Measurements from ENCODE around the gene CALD1.

Gene CALD1

DNA sequence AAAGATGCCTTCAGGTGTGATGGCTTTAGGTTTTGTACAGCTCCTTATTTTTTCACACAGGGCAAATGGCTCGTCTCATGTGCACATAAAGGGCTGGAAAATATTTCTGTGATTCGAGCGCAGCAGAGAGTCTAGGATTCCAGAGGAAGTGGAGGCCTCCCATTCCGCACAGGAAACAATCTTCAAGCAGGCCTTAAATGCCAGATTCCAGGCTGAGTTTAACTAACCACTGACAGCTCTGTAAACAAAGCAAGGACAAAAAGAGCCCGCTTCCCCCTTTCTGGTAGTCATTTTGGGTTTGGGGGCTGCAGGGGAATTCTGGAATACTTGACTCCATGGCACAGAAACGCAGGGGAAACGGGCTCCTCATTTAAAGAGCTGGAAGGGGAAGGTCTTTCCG is 87.2 kb downstream of the CALD1 start:
- DNase-seq: no peak

- DNase-seq: no peak
These were observed 90.7 kb downstream of the CALD1 start for GRCh38 chr7:134870156-134870555.

- DNase-seq: no peak
These were observed 91.3 kb downstream of the CALD1 start for GRCh38 chr7:134870781-134871180.

- DNase-seq: no peak
These were observed 93.8 kb downstream of the CALD1 start for GRCh38 chr7:134873253-134873652.

- DNase-seq: no peak
These were observed 95.0 kb downstream of the CALD1 start for GRCh38 chr7:134874407-134874806.

DNA sequence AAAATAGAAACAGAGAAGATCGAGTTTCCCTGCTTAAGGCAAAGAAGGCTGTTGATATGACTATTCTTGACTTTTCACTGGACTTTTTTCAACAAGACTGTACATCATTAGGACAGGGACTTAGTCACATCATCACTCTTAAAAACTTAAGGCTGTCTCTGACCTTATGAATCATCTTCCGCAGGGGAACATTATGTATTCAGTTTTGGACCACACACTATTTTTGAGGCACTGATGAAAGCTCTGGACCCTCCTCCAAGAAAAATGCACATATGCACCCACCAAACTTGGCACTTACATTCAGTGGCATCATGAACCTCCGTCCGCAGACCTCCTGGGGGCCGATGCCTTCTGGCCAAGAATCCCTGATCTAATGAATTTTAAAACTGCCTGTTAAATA is 96.4 kb downstream of the CALD1 start:
- no peak for DNase-seq

GRCh38 chr7:134878746-134879357 is 99.4 kb downstream of the CALD1 start:
- DNase-seq: no peak

- DNase-seq: no peak
These were observed 100.5 kb downstream of the CALD1 start for GRCh38 chr7:134879815-134880475.

DNA sequence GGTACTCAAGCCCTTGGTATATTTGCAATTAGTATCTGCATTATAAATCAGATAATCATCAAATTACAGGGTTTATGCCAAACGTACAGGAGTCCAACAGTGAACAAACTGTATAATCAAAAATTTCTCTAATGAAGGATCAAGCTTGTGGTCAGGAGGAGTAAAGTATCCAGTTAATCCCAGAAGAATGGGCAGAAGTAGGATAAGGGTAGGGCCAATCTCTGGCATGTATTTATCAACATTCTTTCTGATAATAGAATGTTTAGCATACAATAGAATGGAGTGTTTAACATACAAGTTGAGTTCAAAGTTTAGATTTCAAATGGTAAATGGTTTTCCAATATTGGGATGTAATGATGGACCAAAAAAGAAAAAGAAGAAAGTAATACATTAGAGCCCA is 103.0 kb downstream of the CALD1 start:
- DNase-seq: no peak

DNA sequence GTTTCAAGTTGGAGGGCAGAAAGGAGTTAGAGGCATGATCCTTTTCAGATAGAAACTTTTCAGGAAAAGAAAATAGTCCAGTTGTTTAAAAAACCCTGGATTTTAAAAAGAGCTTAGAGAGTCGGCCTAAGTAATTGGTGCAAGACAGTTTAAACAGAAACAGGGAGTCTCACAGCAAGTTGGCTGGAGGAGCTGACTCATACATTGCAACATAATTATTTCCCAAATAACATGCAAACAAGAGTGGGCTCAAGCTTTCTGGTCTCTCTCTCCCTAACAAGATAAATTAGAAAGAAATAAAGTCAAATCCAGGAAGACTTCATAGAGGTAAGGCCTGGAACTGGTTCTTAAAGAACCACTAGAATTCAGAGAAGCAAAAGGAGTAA is 106.5 kb downstream of the CALD1 start:
- DNase-seq: no peak

GRCh38 chr7:134886353-134887057 is 107.1 kb downstream of the CALD1 start:
- DNase-seq: no peak

- no peak for DNase-seq
These were observed 108.1 kb downstream of the CALD1 start for GRCh38 chr7:134887523-134887922.

GRCh38 chr7:134888141-134888740 is 108.8 kb downstream of the CALD1 start:
- no peak for DNase-seq

DNA sequence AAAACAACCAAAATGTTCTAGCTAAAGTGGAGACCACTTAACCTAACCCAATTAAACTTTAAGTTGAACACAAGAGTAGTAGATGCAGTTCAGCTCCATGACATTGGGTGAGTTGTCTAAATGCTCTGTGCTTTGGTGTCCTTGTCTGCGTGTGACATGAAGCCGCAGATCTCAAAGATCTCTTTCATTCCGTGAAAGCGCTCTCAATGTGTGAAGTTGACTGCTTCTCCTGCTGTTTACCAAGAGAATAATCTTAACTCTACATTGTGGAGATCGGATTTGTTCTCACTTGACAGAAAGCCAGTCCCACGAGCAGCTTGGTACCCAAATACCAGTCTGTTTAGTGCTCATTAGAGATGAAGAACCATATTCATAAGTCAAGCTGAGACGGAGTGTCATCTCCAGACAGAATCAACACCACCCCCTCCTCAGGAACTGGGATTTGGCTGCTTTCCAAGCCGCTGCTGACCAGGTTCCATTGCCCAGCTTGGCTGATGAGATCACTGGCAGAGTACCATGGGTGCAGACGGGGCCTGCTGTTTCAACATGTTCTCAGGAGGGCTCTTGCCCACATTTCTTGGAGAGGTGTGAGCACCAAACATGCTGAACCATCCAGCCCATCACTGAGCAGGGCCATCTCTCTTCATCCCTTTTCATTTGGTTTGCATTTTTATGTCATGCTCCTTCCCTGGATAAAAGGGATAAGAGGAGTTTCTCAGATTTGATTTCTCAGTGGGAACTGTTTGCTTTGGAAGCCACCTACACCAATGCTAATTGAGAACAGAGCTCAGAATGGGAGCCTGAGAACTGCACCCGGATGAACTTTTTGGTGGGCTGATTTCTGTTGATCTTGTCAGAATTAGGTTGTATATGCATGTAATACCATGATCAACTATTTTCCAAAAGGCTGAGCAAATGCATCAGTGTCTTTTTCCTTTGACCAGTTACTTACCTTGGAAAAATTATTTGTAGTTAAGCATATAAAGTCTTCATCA is 111.1 kb downstream of the CALD1 start:
- DNase-seq: no peak

DNA sequence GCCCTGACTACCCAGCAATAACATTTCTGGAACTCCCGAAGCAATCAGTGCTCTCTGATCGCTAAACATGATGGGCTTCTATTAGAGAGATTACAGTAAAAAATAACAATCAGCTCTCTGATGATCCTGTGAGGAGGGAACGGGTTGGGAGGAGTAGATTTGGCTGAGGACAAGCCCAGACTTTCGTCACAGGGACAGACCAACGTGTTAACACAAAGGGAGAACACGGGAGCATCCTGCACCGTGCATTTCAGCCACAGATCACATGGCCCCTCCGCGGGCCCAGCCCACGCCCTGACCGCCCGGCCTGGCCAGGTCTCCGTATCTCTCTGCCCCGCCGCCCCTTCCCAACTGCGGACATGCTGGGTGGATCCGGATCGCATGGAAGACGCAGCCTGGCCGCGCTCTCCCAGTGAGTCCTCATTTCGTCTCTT is 111.8 kb downstream of the CALD1 start:
- no peak for DNase-seq

- no peak for DNase-seq
These were observed 112.6 kb downstream of the CALD1 start for GRCh38 chr7:134891696-134892678.

- no peak for DNase-seq
These were observed 113.5 kb downstream of the CALD1 start for GRCh38 chr7:134892963-134893362.

- no peak for DNase-seq
These were observed 114.5 kb downstream of the CALD1 start for GRCh38 chr7:134893920-134894319.

DNA sequence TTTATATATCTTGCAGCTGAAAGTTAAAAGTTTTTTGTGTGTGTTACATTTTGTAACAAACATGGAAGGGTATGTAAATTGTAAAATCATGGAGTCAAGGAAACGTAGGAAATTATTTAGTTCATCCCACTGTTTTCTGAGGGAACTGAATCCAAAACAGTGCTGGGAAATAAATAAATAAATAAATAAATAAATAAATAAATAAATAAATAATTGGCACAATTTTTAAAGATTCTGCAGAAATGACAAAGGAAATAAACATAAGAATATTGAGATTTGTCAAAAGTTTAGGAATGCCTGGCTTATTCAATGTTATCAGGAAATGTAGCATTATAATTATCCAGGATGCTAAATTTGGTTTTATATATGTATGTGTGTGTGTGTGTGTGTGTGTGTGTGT is 115.5 kb downstream of the CALD1 start:
- no peak for DNase-seq

GRCh38 chr7:134896073-134896472 is 116.6 kb downstream of the CALD1 start:
- no peak for DNase-seq

DNA sequence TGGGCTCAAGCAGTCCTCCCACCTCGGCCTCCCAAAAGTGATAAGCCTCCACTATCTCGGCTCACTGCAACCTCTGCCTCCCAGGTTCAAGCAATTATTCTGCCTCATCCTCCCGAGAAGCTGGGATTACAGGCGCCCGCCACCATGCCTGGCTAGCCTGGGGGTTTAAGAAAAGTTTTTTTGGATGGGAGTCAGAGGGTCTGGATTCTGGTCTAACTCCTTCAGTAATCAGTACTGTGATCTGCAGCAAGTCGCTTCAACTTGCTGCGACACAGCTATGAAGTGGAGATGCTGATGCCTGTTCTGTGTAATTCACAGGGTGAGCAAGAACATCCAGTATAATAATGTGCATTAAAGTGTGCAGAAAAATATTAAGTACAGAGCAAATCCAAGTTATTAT is 118.5 kb downstream of the CALD1 start:
- DNase-seq: no peak

All from activated gamma-delta T cell treated with Interleukin-2 at 50 U/mL for 16 hours (primary cell).